OCI-LY1 (cell line): ENCODE measurements around the gene GOLGA6C.
"Not testable (repeated sequence)": the region's sequence is repeated elsewhere in the genome, so short reads cannot be mapped to it uniquely, and the experiment has no call there.

Experiments used
- EZH2 ChIP-seq: fragments of 200-600 bp; sonication (generic), shearing (Covaris generic); IDR thresholded peaks from 2 replicates; pipeline ENCODE4 v1.8.0; 2017; ENCODE audit warnings: borderline replicate concordance, mixed run types, mild to moderate bottlenecking, antibody characterized with exemption, low read length, moderate library complexity, mixed read lengths
- TF ChIP-seq, protein P1 (sequence below): fragments of 200-600 bp; sonication (generic), shearing (Covaris generic); IDR thresholded peaks from 2 replicates; pipeline ENCODE4 v1.5.1; 2017; ENCODE audit warnings: mild to moderate bottlenecking, antibody characterized with exemption, low read length, moderate library complexity, mixed read lengths

DNA sequence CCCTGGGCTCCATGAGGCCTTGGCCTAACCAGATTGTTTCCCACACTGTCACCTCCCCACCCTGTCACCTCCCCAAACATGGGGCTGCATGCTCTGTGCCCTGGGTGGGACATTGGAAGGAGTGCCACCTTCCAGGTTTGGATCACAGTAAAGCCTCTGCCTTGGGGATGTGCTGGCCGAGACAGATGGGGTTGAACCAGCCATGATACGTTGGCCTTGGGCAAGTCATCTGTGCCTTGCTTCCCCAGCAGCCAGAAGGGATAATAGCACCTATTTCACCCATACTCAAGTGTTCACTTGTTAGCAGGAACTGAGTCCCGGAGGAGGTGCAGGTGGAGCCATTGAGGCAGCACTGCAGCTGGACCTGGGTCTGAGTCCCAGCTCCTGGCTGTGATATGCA is 17.5 kb downstream of the GOLGA6C start:
- not testable (repeated sequence) for TF ChIP-seq EZH2
- TF ChIP-seq, protein P1, sequence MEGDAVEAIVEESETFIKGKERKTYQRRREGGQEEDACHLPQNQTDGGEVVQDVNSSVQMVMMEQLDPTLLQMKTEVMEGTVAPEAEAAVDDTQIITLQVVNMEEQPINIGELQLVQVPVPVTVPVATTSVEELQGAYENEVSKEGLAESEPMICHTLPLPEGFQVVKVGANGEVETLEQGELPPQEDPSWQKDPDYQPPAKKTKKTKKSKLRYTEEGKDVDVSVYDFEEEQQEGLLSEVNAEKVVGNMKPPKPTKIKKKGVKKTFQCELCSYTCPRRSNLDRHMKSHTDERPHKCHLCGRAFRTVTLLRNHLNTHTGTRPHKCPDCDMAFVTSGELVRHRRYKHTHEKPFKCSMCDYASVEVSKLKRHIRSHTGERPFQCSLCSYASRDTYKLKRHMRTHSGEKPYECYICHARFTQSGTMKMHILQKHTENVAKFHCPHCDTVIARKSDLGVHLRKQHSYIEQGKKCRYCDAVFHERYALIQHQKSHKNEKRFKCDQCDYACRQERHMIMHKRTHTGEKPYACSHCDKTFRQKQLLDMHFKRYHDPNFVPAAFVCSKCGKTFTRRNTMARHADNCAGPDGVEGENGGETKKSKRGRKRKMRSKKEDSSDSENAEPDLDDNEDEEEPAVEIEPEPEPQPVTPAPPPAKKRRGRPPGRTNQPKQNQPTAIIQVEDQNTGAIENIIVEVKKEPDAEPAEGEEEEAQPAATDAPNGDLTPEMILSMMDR = not testable (repeated sequence)
